Measurements from ENCODE around the gene SLC39A5. TPM values are rescaled to one million over a fixed set of nuclear protein-coding genes. Genes with fewer than 3 reads are reported as not detected.

The SLC39A5 gene
- total and polyA plus RNA-seq, 7 donors = 0.16 to 0.23 TPM; not detected in 5

GRCh38 chr12:56208006-56208405 lies 21.8 kb upstream of the SLC39A5 start:
- WGBS, 3 donors = 85 to 89% (median 87%) methylated on average over 6 of the region's 6 CpGs
- intact Hi-C loops (cut with DNase I) = loop anchor here in 1 of 2 donors (5.0 kb wide), 1 partner anchor 254 kb away; no protein-coding TSS in a partner anchor
- no peak for ATAC-seq

GRCh38 chr12:56212361-56212760 lies 17.5 kb upstream of the SLC39A5 start:
- TF ChIP-seq CTCF (IDR thresholded peaks at IDR 0.05) = no peak
- intact Hi-C loops (cut with DNase I) = no loop called here
- ATAC-seq (peak in 1 of 4 donors; percentile 32), DNase-seq (no peak)
- Histone ChIP-seq H3K27ac (no peak overlapping the region), H3K4me1 (no peaks in the 10 kb centered on the region), H3K4me3 (no peak overlapping the region), H3K9me3 (no peaks in the 10 kb centered on the region), H3K27me3 (ENCODE audit: insufficient read depth in 3 of 3, low read length in 2 of 3) (no peaks in the 10 kb centered on the region), H3K36me3 (ENCODE audit: insufficient read depth in 1 of 2, low read depth in 1 of 2) (peaks cover 16 to 100% of the 10 kb centered on the region in 2 donors)
- 49 to 100% (median 81%) methylated on average over 1 of the region's 1 CpG for WGBS, 3 donors

More at GRCh38 chr12:56208006-56208405, 21.8 kb upstream of the SLC39A5 start:
- no peak for DNase-seq
- Histone ChIP-seq H3K4me1 (no peaks in the 10 kb centered on the region), H3K27me3 (ENCODE audit: insufficient read depth in 3 of 3, low read length in 2 of 3) (no peaks in the 10 kb centered on the region), H3K4me3 (no peak overlapping the region), H3K27ac (no peak overlapping the region), H3K36me3 (ENCODE audit: insufficient read depth in 1 of 2, low read depth in 1 of 2) (peaks cover 23 to 91% of the 10 kb centered on the region in 2 donors), H3K9me3 (no peaks in the 10 kb centered on the region)
- TF ChIP-seq CTCF (IDR thresholded peaks at IDR 0.05) = no peak

GRCh38 chr12:56213878-56214277 lies 16.0 kb upstream of the SLC39A5 start:
- Histone ChIP-seq H3K27ac (no peak overlapping the region), H3K27me3 (ENCODE audit: insufficient read depth in 3 of 3, low read length in 2 of 3) (no peaks in the 10 kb centered on the region), H3K4me3 (no peak overlapping the region), H3K9me3 (no peaks in the 10 kb centered on the region), H3K4me1 (peaks cover 4% of the 10 kb centered on the region), H3K36me3 (ENCODE audit: insufficient read depth in 1 of 2, low read depth in 1 of 2) (peaks cover 13 to 87% of the 10 kb centered on the region in 2 donors)
- intact Hi-C loops (cut with DNase I) = no loop called here
- DNase-seq (no peak), ATAC-seq (no peak)
- TF ChIP-seq CTCF (IDR thresholded peaks at IDR 0.05) = no peak
- WGBS, 3 donors = 73 to 85% (median 74%) methylated on average over 5 of the region's 5 CpGs

GRCh38 chr12:56216461-56216860 lies 13.4 kb upstream of the SLC39A5 start:
- peaks cover 6 to 62% of the 10 kb centered on the region in 2 donors for H3K36me3 ChIP-seq (ENCODE audit: insufficient read depth in 1 of 2, low read depth in 1 of 2)
- intact Hi-C loops (cut with DNase I) = no loop called here
- ATAC-seq (no peak), DNase-seq (no peak)
- H3K27me3 ChIP-seq (ENCODE audit: insufficient read depth in 3 of 3, low read length in 2 of 3) = no peaks in the 10 kb centered on the region
- whole genome bisulfite sequencing, 3 donors = 79 to 89% (median 86%) methylated on average over 3 of the region's 3 CpGs
- H3K4me1 ChIP-seq = peaks cover 23% of the 10 kb centered on the region
- no peak overlapping the region for H3K27ac ChIP-seq
- no peaks in the 10 kb centered on the region for H3K9me3 ChIP-seq
- TF ChIP-seq CTCF (IDR thresholded peaks at IDR 0.05) = no peak
- H3K4me3 ChIP-seq = no peak overlapping the region

GRCh38 chr12:56219840-56220239 lies 10.0 kb upstream of the SLC39A5 start:
- 89 to 92% (median 90%) methylated on average over 9 of the region's 9 CpGs for WGBS, 3 donors
- peak overlapping the region; percentile 73 for H3K4me3 ChIP-seq
- TF ChIP-seq CTCF (IDR thresholded peaks at IDR 0.05) = no peak
- H3K27ac ChIP-seq = peak overlapping the region; percentile 96
- peaks cover 3 to 28% of the 10 kb centered on the region in 2 donors for H3K36me3 ChIP-seq (ENCODE audit: insufficient read depth in 1 of 2, low read depth in 1 of 2)
- DNase-seq (no peak), ATAC-seq (no peak)
- intact Hi-C loops (cut with DNase I) = loop anchor here in 1 of 2 donors (5.0 kb wide), 3 partner anchors 33 to 103 kb away; partner anchors contain the start of genes ANKRD52, RPL41, SMARCC2 and ZC3H10
- no peaks in the 10 kb centered on the region for H3K27me3 ChIP-seq (ENCODE audit: insufficient read depth in 3 of 3, low read length in 2 of 3)
- peaks cover 39% of the 10 kb centered on the region for H3K4me1 ChIP-seq
- H3K9me3 ChIP-seq = no peaks in the 10 kb centered on the region

All from psoas muscle (tissue), 8 donors.